ENCODE measurements around the gene CEACAM1.
"Not testable (repeated sequence)": the region's sequence is repeated elsewhere in the genome, so short reads cannot be mapped to it uniquely, and the experiment has no call there.

The CEACAM1 gene

DNA sequence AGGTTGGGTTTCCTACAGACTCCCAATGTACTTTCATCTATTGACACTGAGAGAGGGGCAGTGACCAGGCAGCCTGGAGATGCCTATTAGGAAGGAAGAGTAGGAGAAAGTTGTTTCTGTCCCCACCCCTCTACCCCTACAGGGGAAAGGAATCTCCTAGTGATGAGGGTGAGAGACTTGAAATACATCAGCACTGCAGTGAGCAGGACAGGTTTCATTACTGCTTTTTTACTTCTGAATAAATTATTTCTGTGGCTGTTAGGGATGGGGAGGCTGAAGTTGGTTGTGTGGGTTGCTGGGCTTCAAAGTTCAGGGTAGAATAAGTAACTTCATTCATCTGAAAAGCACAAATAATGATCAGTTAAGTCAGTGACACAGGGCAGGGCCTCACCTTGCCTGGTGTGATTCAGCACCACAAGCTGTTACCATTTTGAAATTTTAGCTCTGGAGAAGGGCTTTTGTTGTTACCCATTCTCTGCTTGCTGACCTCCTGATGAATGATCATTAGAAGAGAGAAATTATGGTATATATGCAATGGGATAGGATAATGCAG is 19.3 kb downstream of the CEACAM1 start:
- no peak for DNase-seq

DNA sequence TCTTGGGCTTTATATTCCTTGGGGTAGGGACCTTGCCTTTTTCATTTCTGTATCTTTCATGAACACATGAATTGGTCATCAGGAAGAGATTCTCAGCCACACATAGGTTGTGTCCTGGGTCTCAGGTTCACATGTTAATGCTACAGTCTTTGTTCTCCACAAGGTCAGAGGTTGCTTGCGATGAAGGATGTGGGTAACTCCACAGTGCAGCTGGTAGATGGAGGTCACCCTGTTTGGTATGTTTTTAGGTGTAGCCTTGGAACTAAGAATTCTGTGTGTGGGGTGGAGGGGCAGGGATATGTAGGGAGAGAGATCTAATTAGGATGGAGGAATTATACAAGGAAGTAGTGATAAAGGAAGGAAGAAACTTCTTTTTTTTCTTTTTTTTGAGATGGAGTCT is 23.2 kb downstream of the CEACAM1 start:
- DNase-seq = no peak

DNA sequence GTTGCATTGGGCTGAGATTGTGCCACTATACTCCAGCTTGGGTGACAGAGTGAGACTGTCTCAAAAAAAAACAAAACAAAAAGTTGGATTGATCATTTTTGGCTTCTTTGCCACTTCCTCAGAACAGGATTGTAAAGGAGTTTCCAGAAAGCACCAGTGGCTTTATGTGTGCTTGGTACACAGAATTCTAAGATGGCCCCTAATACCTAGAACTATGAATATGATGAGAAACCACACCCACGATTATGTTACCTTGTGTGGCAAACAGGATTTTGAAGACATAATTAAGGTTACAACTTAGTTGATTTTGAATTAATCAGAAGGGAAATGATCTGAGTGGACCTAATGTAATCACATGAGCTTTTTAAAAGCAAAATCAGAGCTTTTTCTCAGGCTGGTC is 26.5 kb downstream of the CEACAM1 start:
- no peak for DNase-seq

DNA sequence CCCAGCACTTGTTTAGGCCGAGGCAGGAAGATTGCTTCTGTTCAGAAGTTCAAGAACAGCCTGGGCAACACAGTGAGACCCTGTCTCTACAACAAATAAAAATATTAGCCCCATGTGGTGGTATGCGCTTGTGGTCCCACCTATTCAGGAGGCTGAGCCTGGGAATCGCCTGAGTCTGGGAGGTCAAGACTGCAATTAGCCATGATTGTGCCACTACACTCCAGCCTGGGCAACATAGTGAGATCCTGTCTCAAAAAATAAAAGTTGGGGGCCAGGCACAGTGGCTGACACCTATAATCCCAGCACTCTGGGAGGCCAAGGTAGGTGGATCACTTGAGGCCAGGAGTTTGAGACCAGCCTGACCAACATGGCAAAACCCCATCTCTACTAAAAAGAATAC is 27.0 kb downstream of the CEACAM1 start:
- DNase-seq = not testable (repeated sequence)

GRCh38 chr19:42498169-42498757 is 30.0 kb downstream of the CEACAM1 start:
- DNase-seq = no peak

DNA sequence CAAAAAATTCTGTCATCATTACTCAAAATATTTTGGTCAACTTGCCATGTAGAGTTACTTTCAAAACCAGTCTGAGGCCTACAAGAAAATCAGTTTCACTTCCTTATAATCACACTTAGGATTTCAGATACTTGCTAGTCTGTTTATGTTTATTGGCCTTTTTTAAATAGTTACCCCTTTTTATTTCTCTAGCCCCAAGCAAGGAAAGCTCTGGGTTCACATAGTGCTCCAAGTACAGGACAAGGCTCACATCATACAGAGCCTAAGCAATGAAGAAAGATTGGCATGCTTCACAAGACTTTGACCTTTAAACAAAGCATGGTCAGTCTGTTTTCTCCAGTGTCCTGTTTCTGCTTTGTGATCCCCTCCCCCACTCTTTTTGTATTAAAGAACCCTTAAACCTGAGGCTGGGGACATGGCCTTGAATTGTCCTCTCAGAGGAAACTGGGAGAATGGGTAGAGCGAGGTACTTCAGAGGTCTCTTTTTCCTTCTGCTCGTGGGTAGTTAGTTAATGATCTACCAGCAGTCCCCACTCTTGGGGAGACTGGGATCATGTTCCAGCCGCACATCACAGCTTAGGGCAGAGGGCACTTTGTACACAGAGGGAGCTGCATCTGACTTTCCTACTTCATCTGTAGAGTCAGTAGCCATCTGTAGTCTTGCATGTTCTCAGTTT is 30.7 kb downstream of the CEACAM1 start:
- no peak for DNase-seq

DNA sequence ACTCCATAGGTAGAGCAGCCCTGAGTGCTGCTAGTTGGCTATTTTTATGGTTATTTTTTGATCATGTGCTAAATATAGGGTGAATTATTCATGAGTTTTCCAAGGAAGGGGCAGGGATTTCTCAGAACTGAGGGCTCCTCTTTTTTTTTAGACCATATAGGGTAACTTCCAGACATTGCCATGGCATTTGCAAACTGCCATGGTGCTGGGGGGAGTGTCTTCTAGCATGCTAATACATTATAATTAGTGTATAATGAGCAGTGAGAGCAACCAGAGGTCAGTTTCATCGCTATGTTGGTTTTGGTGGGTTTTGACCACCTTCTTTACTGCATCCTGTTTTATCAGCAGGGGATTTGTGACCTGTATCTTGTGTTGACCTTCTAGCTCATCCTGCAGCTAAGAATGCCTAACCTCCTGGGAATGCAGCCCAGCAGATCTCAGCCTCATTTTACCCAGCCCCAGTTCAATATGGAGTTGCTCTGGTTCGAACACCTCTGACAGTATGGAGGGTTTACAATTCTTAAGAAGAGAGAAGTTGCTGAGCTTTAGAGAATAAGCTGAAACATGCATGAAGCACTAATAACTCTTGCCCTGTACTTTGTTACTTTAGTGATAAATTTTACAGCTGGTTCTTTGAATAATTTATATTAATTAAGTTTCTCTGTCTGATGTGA is 31.7 kb downstream of the CEACAM1 start:
- DNase-seq = no peak

DNA sequence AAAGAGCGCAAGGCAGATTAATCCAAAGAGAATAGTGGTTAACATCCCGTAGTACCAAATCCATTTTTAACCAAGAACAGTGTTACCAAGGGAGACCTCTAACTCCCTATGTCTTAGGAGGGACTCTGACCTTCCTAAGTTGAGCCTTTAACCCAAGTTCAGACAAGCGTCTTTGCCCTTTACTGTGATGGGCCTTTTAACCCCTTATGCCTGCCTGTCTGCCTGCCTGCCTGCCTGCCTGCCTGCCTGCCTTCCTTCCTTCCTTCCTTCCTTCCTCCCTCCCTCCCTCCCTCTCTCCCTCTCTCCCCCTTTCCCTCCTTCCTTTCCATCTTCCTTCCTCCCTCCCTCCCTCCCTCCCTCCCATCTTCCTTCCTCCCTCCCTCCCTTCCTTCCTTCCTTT is 32.6 kb downstream of the CEACAM1 start:
- DNase-seq = no peak

GRCh38 chr19:42494321-42494720 is 34.0 kb downstream of the CEACAM1 start:
- no peak for DNase-seq

- DNase-seq = no peak
Measured at GRCh38 chr19:42488783-42489521, 39.3 kb downstream of the CEACAM1 start.

GRCh38 chr19:42487798-42488178 is 40.5 kb downstream of the CEACAM1 start:
- DNase-seq = no peak

DNA sequence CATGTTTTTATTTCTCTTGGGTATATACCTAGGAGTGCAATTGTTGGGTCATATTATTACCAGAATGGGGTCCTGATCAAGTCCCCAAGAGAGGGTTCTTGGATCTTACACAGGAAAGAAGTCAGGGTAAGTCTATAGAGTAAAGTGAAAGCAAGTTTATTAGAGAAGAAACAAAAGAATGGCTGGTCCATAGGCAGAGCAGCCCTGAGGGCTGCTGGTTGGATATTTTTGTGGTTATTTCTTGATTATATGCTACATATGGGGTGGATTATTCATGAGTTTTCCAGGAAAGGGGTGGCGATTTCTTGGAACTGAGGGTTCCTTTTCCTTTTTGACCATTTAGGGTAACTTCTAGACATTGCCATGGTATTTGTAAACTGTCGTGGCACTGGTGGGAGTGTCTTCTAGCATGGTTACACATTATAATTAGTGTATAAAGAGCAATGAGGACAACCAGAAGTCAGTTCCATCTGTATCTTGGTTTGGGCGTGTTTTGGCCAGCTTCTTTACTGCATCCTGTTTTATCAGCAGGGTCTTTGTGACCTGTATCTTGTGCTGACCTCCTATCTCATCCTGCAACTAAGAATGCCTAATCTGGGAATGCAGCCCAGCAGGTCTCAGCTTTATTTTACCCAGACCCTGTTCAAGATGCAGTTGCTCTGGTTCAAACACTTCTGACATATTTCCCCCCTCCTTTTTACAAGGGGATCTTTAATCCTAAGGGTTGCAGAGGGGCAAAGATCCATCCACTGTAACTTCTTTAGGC is 41.1 kb downstream of the CEACAM1 start:
- DNase-seq = no peak

- DNase-seq = not testable (repeated sequence)
Measured at GRCh38 chr19:42485036-42485435, 43.2 kb downstream of the CEACAM1 start.

GRCh38 chr19:42480335-42481095 is 47.8 kb downstream of the CEACAM1 start:
- peak; percentile 34 for DNase-seq

DNA sequence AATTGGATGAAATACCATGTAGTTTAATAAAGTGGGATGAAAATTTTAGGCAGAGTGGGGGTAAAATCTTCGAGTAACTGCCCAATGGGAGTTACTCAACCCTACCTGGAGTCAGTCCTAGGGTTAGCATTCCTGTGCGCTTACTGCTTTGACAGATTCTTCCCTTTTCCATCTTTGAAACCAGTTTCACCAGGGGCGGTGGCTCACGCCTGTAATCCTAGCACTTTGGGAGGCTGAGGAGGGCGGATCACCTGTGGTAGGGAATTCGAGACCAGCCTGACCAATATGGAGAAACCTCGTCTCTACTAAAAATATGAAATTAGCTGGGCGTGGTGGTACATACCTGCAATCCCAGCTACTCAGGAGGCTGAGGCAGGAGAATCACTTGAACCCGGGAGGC is 48.5 kb downstream of the CEACAM1 start:
- DNase-seq = no peak

- DNase-seq = no peak
Measured at GRCh38 chr19:42478765-42479311, 49.4 kb downstream of the CEACAM1 start.

DNA sequence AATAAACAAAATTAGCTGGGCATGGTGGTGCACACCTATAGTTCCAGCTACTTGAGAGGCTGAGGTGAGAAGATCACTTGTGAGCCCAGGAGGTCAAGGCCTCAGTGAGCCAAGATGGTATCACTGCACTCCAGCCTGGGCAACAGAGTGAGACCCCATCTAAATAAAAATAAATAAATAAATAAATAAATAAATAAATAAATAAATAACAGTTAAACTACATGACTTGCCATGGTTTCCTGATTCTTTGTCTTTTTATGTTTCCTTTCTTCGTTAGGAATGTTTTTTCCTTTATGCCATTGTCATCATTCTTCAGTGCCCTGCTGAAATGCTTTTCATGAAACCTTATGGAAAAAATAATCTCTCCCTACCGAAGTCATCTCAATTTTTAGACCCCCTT is 50.3 kb downstream of the CEACAM1 start:
- DNase-seq = no peak

GRCh38 chr19:42477117-42477516 is 51.2 kb downstream of the CEACAM1 start:
- DNase-seq = no peak

DNA sequence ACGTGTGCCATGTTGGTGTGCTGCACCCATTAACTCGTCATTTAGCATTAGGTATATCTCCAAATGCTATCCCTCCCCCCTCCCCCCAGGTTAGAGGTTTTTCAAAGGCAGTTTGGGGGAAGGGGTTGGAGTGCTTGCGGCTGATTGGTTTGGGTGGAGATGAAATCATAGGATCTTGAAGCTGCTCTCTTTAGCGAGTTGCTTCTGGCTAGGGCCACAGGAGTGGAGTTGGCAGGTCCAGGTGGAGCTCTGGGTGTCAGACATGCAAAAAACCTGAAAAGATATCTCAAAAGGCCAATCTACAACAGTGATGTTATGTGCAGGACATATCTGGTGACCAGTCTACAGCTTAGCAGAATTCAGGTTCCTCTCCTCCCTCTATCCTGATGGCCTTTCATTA is 52.9 kb downstream of the CEACAM1 start:
- DNase-seq = no peak

DNA sequence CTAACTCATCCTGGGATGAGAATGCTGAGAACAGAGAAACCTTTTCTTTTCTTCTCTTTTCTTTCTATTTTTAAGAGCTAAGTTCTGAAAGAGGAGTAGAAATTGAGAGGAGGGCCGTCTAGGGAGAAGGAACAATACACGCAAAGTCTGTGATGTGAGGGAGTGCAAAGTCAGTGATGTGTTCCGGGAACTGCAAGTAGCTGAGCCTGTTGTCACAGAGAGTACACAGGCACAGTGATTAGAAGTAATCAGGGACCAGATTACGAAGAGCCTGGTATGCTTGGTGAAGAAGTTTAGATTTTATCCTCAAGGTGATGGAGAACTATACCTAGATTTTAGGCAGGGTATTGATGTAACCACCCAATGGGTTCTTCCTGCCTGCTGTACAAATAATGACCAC is 53.5 kb downstream of the CEACAM1 start:
- no peak for DNase-seq

DNA sequence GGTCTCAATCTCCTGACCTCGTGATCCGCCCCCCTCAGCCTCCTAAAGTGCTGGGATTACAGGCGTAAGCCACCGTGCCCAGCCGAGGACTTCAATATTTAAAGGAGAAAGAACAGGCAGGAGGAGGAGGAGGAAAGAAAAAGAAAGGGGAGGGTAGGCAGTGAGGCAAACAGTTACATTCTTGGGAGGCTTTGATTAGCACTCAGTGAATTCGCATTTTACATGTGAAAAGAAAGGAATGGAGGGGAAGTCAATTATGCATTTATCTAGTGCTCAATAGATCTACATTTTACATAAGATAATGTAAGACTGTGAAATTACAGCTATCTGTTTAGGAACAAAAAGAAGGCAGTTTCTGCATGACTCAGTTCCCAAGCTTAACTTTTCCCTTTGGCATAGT is 54.6 kb downstream of the CEACAM1 start:
- DNase-seq = no peak
